GM23338 (cell line): ENCODE data around the gene MADCAM1. TPM values are rescaled to one million over a fixed set of nuclear protein-coding genes. Genes with fewer than 3 reads are reported as not detected.

Experiments used
- ATAC-seq: fragments of 200-7000 bp; cut with Tn5 transposase; 3 replicates; pipeline ENCODE4 v1.9.1; 2020
- DNase-seq: peaks from one replicate; pipeline ENCODE4 v3.0.0-alpha.2; 2015; ENCODE audit warnings: low spot score
- H2AFZ ChIP-seq: fragments of 200-600 bp; sonication (generic); 2 replicates; pipeline ENCODE4 v1.8.0; 2016; ENCODE audit warnings: antibody characterized with exemption, mild to moderate bottlenecking, moderate library complexity
- H3F3A ChIP-seq: fragments of 200-600 bp; sonication (generic); replicated peaks from 2 replicates; pipeline ENCODE4 v1.8.0; 2017; ENCODE audit warnings: antibody characterized with exemption, mixed run types, low read depth
- H3K27ac ChIP-seq: fragments of 200-600 bp; sonication (generic); 2 replicates; pipeline ENCODE4 v1.6.1; 2016; ENCODE audit warnings: low read depth
- H3K27me3 ChIP-seq: fragments of 200-600 bp; sonication (generic); 2 replicates; pipeline ENCODE4 v1.8.0; 2016; ENCODE audit warnings: mild to moderate bottlenecking, mixed run types, moderate library complexity; ENCODE audit not compliant: insufficient read depth
- H3K36me3 ChIP-seq: fragments of 200-600 bp; sonication (generic); 2 replicates; pipeline ENCODE4 v1.8.0; 2016; ENCODE audit warnings: mild to moderate bottlenecking; ENCODE audit not compliant: insufficient read depth
- H3K4me1 ChIP-seq: fragments of 200-600 bp; sonication (generic); 2 replicates; pipeline ENCODE4 v1.8.0; 2016; ENCODE audit warnings: mild to moderate bottlenecking, moderate library complexity; ENCODE audit not compliant: insufficient read depth
- H3K4me2 ChIP-seq: fragments of 200-600 bp; sonication (generic); 2 replicates; pipeline ENCODE4 v1.7.1; 2017; ENCODE audit warnings: mixed run types
- H3K4me3 ChIP-seq: fragments of 200-600 bp; sonication (generic); 2 replicates; pipeline ENCODE4 v1.6.1; 2016; ENCODE audit warnings: mixed run types
- H3K79me2 ChIP-seq: fragments of 200-600 bp; sonication (generic); replicated peaks from 2 replicates; pipeline ENCODE4 v1.8.0; 2017; ENCODE audit warnings: mild to moderate bottlenecking; ENCODE audit not compliant: insufficient read depth
- H3K9me2 ChIP-seq: fragments of 200-600 bp; sonication (generic); 2 replicates; pipeline ENCODE4 v1.8.0; 2017; ENCODE audit not compliant: insufficient read depth
- H4K20me1 ChIP-seq: fragments of 200-600 bp; sonication (generic); replicated peaks from 2 replicates; pipeline ENCODE4 v1.8.0; 2017; ENCODE audit warnings: mild to moderate bottlenecking; ENCODE audit not compliant: insufficient read depth
- H3K27ac Mint-ChIP-seq: 2 replicates; pipeline ENCODE4 v1.8.0; 2020; ENCODE audit warnings: inconsistent platforms, mild to moderate bottlenecking, moderate library complexity, mixed read lengths
- H3K27me3 Mint-ChIP-seq: 3 replicates; pipeline ENCODE4 v1.8.0; 2022; ENCODE audit warnings: low read depth, mild to moderate bottlenecking, moderate library complexity, mixed read lengths, inconsistent platforms; ENCODE audit not compliant: insufficient read depth, poor library complexity
- H3K36me3 Mint-ChIP-seq: 3 replicates; pipeline ENCODE4 v1.8.0; 2021; ENCODE audit warnings: low read depth, mild to moderate bottlenecking, inconsistent platforms, moderate library complexity, mixed read lengths
- H3K4me1 Mint-ChIP-seq: 3 replicates; pipeline ENCODE4 v1.8.0; 2020; ENCODE audit warnings: mild to moderate bottlenecking, inconsistent platforms, mixed read lengths
- H3K4me3 Mint-ChIP-seq: 3 replicates; pipeline ENCODE4 v1.8.0; 2021; ENCODE audit warnings: moderate library complexity, mild to moderate bottlenecking, inconsistent platforms, mixed read lengths
- H3K9me3 Mint-ChIP-seq: 3 replicates; pipeline ENCODE4 v1.8.0; 2020; ENCODE audit warnings: moderate library complexity, mild to moderate bottlenecking, inconsistent platforms, mixed read lengths
- CREB1 ChIP-seq: fragments of 250-450 bp; sonication (Bioruptor Pico); IDR thresholded peaks from 2 replicates; pipeline ENCODE4 v1.5.0; 2020; ENCODE audit warnings: low read depth, mild to moderate bottlenecking, moderate library complexity
- EZH2 ChIP-seq: fragments of 200-600 bp; sonication (generic); IDR thresholded peaks from one replicate; pipeline ENCODE4 v1.8.0; 2017; ENCODE audit warnings: antibody characterized with exemption, mild to moderate bottlenecking, low read depth; ENCODE audit not compliant: unreplicated experiment
- EZH2phosphoT487 ChIP-seq: fragments of 200-600 bp; sonication (generic); IDR thresholded peaks from one replicate; pipeline ENCODE4 v1.8.1; 2018; ENCODE audit warnings: antibody characterized with exemption; ENCODE audit not compliant: unreplicated experiment
- JUNB ChIP-seq: IDR thresholded peaks from one replicate; pipeline ENCODE4 v1.6.1; 2016; ENCODE audit warnings: antibody characterized with exemption; ENCODE audit not compliant: unreplicated experiment
- NANOG ChIP-seq: IDR thresholded peaks from 2 replicates; pipeline ENCODE4 v1.6.1; 2016; ENCODE audit warnings: antibody characterized with exemption, borderline replicate concordance
- POLR2AphosphoS5 ChIP-seq: IDR thresholded peaks from 2 replicates; pipeline ENCODE4 v1.6.1; 2016; ENCODE audit warnings: antibody characterized with exemption, low read depth
- STAT1 ChIP-seq: IDR thresholded peaks from one replicate; pipeline ENCODE4 v1.6.1; 2016; ENCODE audit warnings: antibody characterized with exemption; ENCODE audit not compliant: unreplicated experiment
- ZNF114 ChIP-seq: fragments of 250-450 bp; sonication (Bioruptor Pico); IDR thresholded peaks from 2 replicates; pipeline ENCODE4 v1.5.0; 2020; ENCODE audit warnings: mild to moderate bottlenecking, moderate library complexity
- ZNF331 ChIP-seq: fragments of 250-450 bp; sonication (Bioruptor Pico); IDR thresholded peaks from 2 replicates; pipeline ENCODE4 v1.5.0; 2020; ENCODE audit warnings: low read depth, mild to moderate bottlenecking, moderate library complexity
- ZNF462 ChIP-seq: fragments of 250-450 bp; sonication (Bioruptor Pico); IDR thresholded peaks from 2 replicates; pipeline ENCODE4 v1.5.0; 2020; ENCODE audit warnings: mild to moderate bottlenecking, moderate library complexity
- polyA plus RNA-seq: library from polyadenylated mRNA; unstranded; fragments of >200 nt; fragmentation: Nextera tagmentation; extraction: Ambion mirVana; gene quantifications from 2 replicates; pipeline ENCODE4 v1.2.1, GENCODE V29; 2016
- total RNA-seq: library from RNA; depleted of rRNA; stranded (reverse); fragments of >200 nt; shearing (Covaris generic); gene quantifications from 2 replicates; pipeline ENCODE4 v1.2.3, GENCODE V29; 2014
- TF ChIP-seq, protein P1 (sequence below), 2 experiments: fragments of 200-600 bp in 1 of 2; sonication (generic) in 1 of 2; conservative IDR thresholded peaks; 2 replicates each; pipeline versions ENCODE4 v1.5.1 to v1.6.1; 2016 to 2017; ENCODE audit warnings: antibody characterized with exemption in 2 of 2, low read depth in 2 of 2, mild to moderate bottlenecking in 2 of 2, moderate library complexity in 1 of 2
- TF ChIP-seq, protein P2 (sequence below): IDR thresholded peaks from one replicate; pipeline ENCODE4 v1.6.1; 2018; ENCODE audit warnings: antibody characterized with exemption; ENCODE audit not compliant: unreplicated experiment
- TF ChIP-seq, protein P3 (sequence below): IDR thresholded peaks from 2 replicates; pipeline ENCODE4 v1.6.1; 2016; ENCODE audit warnings: antibody characterized with exemption

MADCAM1 gene
- total and polyA plus RNA-seq, 2 experiments from 2014 or later: 2.1 to 2.5 TPM

DNA sequence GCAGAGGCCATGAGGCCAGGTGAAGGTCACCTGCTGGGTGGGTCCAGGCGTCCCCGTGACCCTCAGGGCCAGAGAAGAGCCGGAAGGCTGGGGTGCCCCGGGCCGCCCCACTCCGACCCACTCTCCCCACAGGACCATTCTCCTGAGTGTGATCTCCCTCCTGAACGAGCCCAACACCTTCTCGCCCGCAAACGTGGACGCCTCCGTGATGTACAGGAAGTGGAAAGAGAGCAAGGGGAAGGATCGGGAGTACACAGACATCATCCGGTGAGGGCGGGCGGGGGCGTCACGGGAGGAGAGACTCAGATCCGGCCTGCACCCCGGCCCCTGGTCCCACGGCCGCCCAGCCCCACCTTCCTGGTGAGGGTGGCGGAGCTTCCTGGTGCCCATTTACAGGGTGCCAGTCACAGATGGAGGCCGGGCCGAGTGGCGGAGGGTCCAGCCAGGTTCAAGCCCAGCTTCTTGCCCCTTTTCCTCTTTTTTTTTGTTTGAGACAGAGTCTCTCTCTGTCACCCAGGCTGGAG lies 40.7 kb downstream of the MADCAM1 start:
- Histone ChIP-seq H3K27ac (no peak overlapping the region), H3K4me2 (no peak overlapping the region), H3K4me1 (no peaks in the 10 kb centered on the region; the same call in 1 of the 2 replicates), H2AFZ (no peak overlapping the region), H3K4me3 (no peak overlapping the region), H4K20me1 (peaks cover 17% of the 10 kb centered on the region), H3K79me2 (peaks cover 25% of the 10 kb centered on the region), H3F3A (0 out of 2 replicates have a peak, but pooled peaks cover 8% of the 10 kb centered on the region), H3K36me3 (no peaks in the 10 kb centered on the region; the same call in 1 of the 2 replicates), H3K9me2 (no peaks in the 10 kb centered on the region), H3K27me3 (no peaks in the 10 kb centered on the region)
- TF ChIP-seq ZNF331 (CRISPR knock-in tag): no peak
- no peak for TF ChIP-seq ZNF114 (CRISPR knock-in tag)
- no peak for TF ChIP-seq NANOG
- TF ChIP-seq, protein P1, sequence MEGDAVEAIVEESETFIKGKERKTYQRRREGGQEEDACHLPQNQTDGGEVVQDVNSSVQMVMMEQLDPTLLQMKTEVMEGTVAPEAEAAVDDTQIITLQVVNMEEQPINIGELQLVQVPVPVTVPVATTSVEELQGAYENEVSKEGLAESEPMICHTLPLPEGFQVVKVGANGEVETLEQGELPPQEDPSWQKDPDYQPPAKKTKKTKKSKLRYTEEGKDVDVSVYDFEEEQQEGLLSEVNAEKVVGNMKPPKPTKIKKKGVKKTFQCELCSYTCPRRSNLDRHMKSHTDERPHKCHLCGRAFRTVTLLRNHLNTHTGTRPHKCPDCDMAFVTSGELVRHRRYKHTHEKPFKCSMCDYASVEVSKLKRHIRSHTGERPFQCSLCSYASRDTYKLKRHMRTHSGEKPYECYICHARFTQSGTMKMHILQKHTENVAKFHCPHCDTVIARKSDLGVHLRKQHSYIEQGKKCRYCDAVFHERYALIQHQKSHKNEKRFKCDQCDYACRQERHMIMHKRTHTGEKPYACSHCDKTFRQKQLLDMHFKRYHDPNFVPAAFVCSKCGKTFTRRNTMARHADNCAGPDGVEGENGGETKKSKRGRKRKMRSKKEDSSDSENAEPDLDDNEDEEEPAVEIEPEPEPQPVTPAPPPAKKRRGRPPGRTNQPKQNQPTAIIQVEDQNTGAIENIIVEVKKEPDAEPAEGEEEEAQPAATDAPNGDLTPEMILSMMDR (conservative IDR thresholded peaks at IDR 0.05; ENCODE audit: low read depth in 2 of 2): no peak
- no peak for TF ChIP-seq JUNB
- TF ChIP-seq, protein P2, sequence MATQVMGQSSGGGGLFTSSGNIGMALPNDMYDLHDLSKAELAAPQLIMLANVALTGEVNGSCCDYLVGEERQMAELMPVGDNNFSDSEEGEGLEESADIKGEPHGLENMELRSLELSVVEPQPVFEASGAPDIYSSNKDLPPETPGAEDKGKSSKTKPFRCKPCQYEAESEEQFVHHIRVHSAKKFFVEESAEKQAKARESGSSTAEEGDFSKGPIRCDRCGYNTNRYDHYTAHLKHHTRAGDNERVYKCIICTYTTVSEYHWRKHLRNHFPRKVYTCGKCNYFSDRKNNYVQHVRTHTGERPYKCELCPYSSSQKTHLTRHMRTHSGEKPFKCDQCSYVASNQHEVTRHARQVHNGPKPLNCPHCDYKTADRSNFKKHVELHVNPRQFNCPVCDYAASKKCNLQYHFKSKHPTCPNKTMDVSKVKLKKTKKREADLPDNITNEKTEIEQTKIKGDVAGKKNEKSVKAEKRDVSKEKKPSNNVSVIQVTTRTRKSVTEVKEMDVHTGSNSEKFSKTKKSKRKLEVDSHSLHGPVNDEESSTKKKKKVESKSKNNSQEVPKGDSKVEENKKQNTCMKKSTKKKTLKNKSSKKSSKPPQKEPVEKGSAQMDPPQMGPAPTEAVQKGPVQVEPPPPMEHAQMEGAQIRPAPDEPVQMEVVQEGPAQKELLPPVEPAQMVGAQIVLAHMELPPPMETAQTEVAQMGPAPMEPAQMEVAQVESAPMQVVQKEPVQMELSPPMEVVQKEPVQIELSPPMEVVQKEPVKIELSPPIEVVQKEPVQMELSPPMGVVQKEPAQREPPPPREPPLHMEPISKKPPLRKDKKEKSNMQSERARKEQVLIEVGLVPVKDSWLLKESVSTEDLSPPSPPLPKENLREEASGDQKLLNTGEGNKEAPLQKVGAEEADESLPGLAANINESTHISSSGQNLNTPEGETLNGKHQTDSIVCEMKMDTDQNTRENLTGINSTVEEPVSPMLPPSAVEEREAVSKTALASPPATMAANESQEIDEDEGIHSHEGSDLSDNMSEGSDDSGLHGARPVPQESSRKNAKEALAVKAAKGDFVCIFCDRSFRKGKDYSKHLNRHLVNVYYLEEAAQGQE: no peak
- no peak for TF ChIP-seq CREB1 (CRISPR knock-in tag)
- no peak for TF ChIP-seq STAT1
- no peak for TF ChIP-seq ZNF462 (CRISPR knock-in tag)
- TF ChIP-seq, protein P3, sequence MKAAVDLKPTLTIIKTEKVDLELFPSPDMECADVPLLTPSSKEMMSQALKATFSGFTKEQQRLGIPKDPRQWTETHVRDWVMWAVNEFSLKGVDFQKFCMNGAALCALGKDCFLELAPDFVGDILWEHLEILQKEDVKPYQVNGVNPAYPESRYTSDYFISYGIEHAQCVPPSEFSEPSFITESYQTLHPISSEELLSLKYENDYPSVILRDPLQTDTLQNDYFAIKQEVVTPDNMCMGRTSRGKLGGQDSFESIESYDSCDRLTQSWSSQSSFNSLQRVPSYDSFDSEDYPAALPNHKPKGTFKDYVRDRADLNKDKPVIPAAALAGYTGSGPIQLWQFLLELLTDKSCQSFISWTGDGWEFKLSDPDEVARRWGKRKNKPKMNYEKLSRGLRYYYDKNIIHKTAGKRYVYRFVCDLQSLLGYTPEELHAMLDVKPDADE: no peak
- TF ChIP-seq EZH2: no peak
- no peak for TF ChIP-seq POLR2AphosphoS5
- no peak for TF ChIP-seq EZH2phosphoT487
- no peak for ATAC-seq
- Mint-ChIP-seq H3K27ac (no peak overlapping the region), H3K36me3 (peaks cover 21% of the 10 kb centered on the region), H3K27me3 (peaks cover 8% of the 10 kb centered on the region), H3K9me3 (peaks cover 2% of the 10 kb centered on the region; the same call in 1 of the 3 replicates), H3K4me1 (peaks cover 3% of the 10 kb centered on the region), H3K4me3 (no peak overlapping the region)
- no peak for DNase-seq
